ENCODE data around the gene EXOC2.

- no peak for TF ChIP-seq PKNOX1 (IDR thresholded peaks at IDR 0.05)
- no peak for TF ChIP-seq CTBP1 (IDR thresholded peaks at IDR 0.05; ENCODE audit: borderline replicate concordance)
- no peak for TF ChIP-seq FOXK2 (IDR thresholded peaks at IDR 0.05)
- no peak for TF ChIP-seq FOXM1 (IDR thresholded peaks at IDR 0.05; ENCODE audit: borderline replicate concordance)
- no peak for TF ChIP-seq TARDBP (IDR thresholded peaks at IDR 0.05)
- no peak for TF ChIP-seq SP1 (IDR thresholded peaks at IDR 0.05)
- TF ChIP-seq ELF4 (IDR thresholded peaks at IDR 0.05): no peak
- TF ChIP-seq L3MBTL2 (conservative IDR thresholded peaks at IDR 0.05): no peak
- no peak for TF ChIP-seq BHLHE40 (IDR thresholded peaks at IDR 0.05; ENCODE audit: borderline replicate concordance)
- TF ChIP-seq FOXA1 (IDR thresholded peaks at IDR 0.05): no peak
- no peak for TF ChIP-seq ARNT (IDR thresholded peaks at IDR 0.05)
- TF ChIP-seq HDGF (IDR thresholded peaks at IDR 0.05; ENCODE audit: borderline replicate concordance): no peak
- TF ChIP-seq ZNF384 (IDR thresholded peaks at IDR 0.05): no peak
- no peak for TF ChIP-seq NFRKB (IDR thresholded peaks at IDR 0.05)
Measured at GRCh38 chr6:727856-728255, 34.9 kb upstream of the EXOC2 start.
